GM12864 (cell line): ENCODE measurements around the gene ACTR3.
"Not testable (repeated sequence)": the region's sequence is repeated elsewhere in the genome, so short reads cannot be mapped to it uniquely, and the experiment has no call there.

ENCODE experiments used
- DNase-seq: peaks from one replicate; pipeline ENCODE4 v3.0.0-alpha.2; 2011; ENCODE audit warnings: low read depth
- H3K4me3 ChIP-seq: 2 replicates; pipeline ENCODE4 v1.5.1; 2011; ENCODE audit warnings: mild to moderate bottlenecking, low read depth, low read length, control low read depth
- TF ChIP-seq, protein P1 (sequence below): IDR thresholded peaks from 2 replicates; pipeline ENCODE4 v1.5.1; 2011; ENCODE audit warnings: low read depth, mild to moderate bottlenecking, moderate library complexity, low read length, control low read depth, inconsistent platforms; ENCODE audit errors: missing control alignments

ACTR3 gene

DNA sequence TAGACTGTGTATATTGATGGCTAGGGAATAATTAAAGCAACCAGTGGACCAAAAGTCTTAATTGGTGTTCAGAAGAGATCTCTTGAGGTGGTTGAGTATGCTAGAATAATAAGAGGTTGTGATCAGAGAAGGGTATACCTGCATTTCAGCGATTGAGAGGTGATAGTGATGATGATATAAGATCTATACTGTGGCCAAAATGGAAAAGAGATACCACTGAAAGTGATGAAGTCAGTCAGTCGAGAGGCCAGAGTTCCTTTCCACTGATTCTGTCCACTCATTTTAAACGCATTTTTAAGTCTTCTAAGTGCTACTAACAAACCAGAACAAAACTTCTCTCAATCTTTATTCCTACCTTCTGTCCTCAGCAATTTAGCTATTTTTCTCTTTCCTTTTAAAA lies 32.9 kb downstream of the ACTR3 start:
- H3K4me3 ChIP-seq: no peak overlapping the region
- TF ChIP-seq, protein P1, sequence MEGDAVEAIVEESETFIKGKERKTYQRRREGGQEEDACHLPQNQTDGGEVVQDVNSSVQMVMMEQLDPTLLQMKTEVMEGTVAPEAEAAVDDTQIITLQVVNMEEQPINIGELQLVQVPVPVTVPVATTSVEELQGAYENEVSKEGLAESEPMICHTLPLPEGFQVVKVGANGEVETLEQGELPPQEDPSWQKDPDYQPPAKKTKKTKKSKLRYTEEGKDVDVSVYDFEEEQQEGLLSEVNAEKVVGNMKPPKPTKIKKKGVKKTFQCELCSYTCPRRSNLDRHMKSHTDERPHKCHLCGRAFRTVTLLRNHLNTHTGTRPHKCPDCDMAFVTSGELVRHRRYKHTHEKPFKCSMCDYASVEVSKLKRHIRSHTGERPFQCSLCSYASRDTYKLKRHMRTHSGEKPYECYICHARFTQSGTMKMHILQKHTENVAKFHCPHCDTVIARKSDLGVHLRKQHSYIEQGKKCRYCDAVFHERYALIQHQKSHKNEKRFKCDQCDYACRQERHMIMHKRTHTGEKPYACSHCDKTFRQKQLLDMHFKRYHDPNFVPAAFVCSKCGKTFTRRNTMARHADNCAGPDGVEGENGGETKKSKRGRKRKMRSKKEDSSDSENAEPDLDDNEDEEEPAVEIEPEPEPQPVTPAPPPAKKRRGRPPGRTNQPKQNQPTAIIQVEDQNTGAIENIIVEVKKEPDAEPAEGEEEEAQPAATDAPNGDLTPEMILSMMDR: no peak
- no peak for DNase-seq

DNA sequence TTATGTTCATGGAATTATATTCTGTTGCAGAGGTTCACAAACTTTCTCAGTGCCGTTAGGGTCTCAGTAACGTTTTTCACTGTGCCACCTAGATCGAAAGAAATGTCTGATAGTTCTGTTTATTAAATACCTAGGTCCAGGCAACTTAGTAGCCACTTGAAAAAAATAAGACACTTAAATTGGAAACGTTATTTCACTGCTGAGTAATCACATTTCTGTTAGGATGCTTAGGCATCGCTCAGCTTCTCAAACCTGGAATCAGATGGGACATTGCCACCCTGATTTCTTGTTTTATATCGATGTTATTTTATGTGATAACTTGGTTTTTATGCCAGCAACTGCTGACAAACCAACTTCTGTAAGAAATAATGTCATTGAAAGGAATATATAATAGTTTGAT lies 36.0 kb downstream of the ACTR3 start:
- H3K4me3 ChIP-seq: no peak overlapping the region
- DNase-seq: no peak
- TF ChIP-seq, protein P1: no peak

DNA sequence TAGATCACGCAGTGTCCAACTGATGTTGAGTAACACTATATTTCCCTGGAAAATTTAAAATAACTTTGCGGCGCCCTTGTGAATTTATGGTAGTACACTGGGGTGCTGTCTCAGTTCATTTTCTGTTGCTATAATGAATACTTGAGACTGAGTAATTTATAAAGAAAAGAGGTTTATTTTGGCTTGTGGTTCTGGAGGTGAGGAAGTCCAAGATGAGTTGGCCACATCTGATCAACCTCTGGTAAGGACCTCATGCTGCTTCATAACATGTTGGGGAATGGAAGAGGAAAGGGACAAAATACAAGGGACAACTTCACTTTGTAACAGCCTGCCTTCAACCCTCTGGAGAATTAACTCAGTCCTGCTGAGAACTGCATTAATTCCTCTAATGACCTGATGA lies 36.4 kb downstream of the ACTR3 start:
- H3K4me3 ChIP-seq: no peak overlapping the region
- TF ChIP-seq, protein P1: no peak
- no peak for DNase-seq

DNA sequence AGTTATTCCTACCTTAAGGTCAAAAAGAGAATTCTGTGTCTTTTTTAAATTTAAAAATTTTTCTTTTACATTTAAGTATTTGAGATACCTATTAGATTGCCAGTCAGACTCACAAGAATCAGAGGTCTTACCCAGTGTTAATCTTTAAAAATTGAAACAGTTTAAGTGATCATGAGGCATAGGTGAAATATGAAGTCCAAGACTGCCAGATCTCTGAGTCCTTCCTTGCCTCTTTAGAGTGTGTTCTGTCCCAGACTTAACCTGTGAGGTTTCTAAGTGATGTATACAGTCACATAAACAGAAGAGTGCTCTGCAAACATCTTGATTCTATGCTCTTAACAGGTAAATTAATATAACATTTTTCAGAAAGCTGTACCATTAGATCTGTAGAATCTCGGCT lies 40.6 kb downstream of the ACTR3 start:
- TF ChIP-seq, protein P1: no peak
- no peak overlapping the region for H3K4me3 ChIP-seq
- DNase-seq: no peak

- TF ChIP-seq, protein P1: no peak
- no peak overlapping the region for H3K4me3 ChIP-seq
- no peak for DNase-seq
Observed at GRCh38 chr2:113937501-113937900, 47.6 kb downstream of the ACTR3 start.

GRCh38 chr2:113940891-113941290 lies 51.0 kb downstream of the ACTR3 start:
- no peak for DNase-seq
- H3K4me3 ChIP-seq: no peak overlapping the region
- TF ChIP-seq, protein P1: no peak

GRCh38 chr2:113945784-113946183 lies 55.9 kb downstream of the ACTR3 start:
- DNase-seq, H3K4me3 ChIP-seq: not testable (repeated sequence)

DNA sequence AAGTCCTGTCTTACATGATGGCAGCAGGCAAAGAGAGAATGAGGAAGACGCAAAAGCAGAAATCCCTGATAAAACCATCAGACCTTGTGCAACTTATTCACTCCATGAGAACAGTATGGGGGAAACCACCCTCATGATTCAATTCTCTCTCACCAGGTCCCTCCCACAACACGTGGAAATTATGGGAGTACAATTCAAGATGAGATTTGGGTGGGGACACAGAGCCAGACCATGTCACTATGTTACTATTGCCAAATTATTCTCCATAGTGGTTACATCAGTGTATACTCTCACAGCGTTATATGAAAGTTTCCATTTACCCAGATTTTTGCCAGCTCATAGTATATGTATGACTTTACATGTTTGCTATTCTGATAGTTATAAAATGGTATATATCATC lies 61.0 kb downstream of the ACTR3 start:
- DNase-seq, H3K4me3 ChIP-seq: not testable (repeated sequence)
